HEK293 (cell line): ENCODE measurements around the gene SOX9.

ENCODE experiments used
- CTCF ChIA-PET: fragments of 350-600 bp; formaldehyde crosslinking; extraction: SDS; loops from one replicate; lab custom pipeline; 2021; ENCODE audit warnings: antibody characterized with exemption; lab: Yijun Ruan, JAX
- POLR2A ChIA-PET: fragments of 300-600 bp; formaldehyde crosslinking; extraction: SDS; loops from one replicate; lab custom pipeline; 2020; ENCODE audit warnings: antibody characterized with exemption, inconsistent platforms; lab: Yijun Ruan, JAX
- H3K27ac ChIP-seq: fragments of 200-500 bp; sonication (Bioruptor generic); 2 replicates; pipeline ENCODE4 v1.5.1; 2014; ENCODE audit warnings: low read depth, low read length, control low read depth, inconsistent platforms; ENCODE audit errors: extremely low read depth
- H3K36me3 ChIP-seq, 2 experiments: fragments of 200-500 bp in 1 of 2; sonication (Bioruptor generic) in 1 of 2; 1 replicate in 1 of 2; 2 replicates in 1 of 2; pipeline ENCODE4 v1.5.1; 2014 to 2017; ENCODE audit warnings: inconsistent platforms in 2 of 2, low read length in 2 of 2; ENCODE audit not compliant: control insufficient read depth in 2 of 2, insufficient read depth in 1 of 2
- H3K4me1 ChIP-seq: fragments of 200-500 bp; sonication (Bioruptor generic); 2 replicates; pipeline ENCODE4 v1.5.1; 2014; ENCODE audit warnings: mild to moderate bottlenecking, low read length, inconsistent platforms; ENCODE audit not compliant: control insufficient read depth, insufficient read depth
- H3K4me3 ChIP-seq: 2 replicates; pipeline ENCODE4 v1.5.1; 2011; ENCODE audit warnings: low read depth, mild to moderate bottlenecking, control low read depth, low read length, moderate library complexity
- H3K9me3 ChIP-seq: fragments of 200-500 bp; sonication (Bioruptor generic); 2 replicates; pipeline ENCODE4 v1.5.1; 2014; ENCODE audit warnings: low read depth, low read length, inconsistent platforms; ENCODE audit not compliant: control insufficient read depth, insufficient read depth
- BCL11B ChIP-seq: fragments of 450-650 bp; formaldehyde crosslinking; IDR thresholded peaks from 2 replicates; pipeline ENCODE4 v1.5.1; 2016; ENCODE audit warnings: low read depth, missing biosample characterization, missing genetic modification characterization
- ZBTB6 ChIP-seq: fragments of 450-650 bp; formaldehyde crosslinking; IDR thresholded peaks from 2 replicates; pipeline ENCODE4 v1.5.1; 2017; ENCODE audit warnings: missing biosample characterization, missing genetic modification characterization
- ZFP37 ChIP-seq: fragments of 450-650 bp; formaldehyde crosslinking; IDR thresholded peaks from 2 replicates; pipeline ENCODE4 v1.5.1; 2016; ENCODE audit warnings: missing biosample characterization, missing genetic modification characterization
- ZFP69B ChIP-seq: fragments of 450-650 bp; formaldehyde crosslinking; IDR thresholded peaks from 2 replicates; pipeline ENCODE4 v1.5.1; 2016; ENCODE audit warnings: missing biosample characterization, missing genetic modification characterization
- ZNF10 ChIP-seq: fragments of 450-650 bp; formaldehyde crosslinking; IDR thresholded peaks from 2 replicates; pipeline ENCODE4 v1.5.1; 2017; ENCODE audit warnings: missing biosample characterization, missing genetic modification characterization
- ZNF214 ChIP-seq: fragments of 450-650 bp; formaldehyde crosslinking; IDR thresholded peaks from 2 replicates; pipeline ENCODE4 v1.5.1; 2017; ENCODE audit warnings: missing biosample characterization, mild to moderate bottlenecking, missing genetic modification characterization, borderline replicate concordance
- ZNF23 ChIP-seq: fragments of 450-650 bp; formaldehyde crosslinking; IDR thresholded peaks from 2 replicates; pipeline ENCODE4 v1.5.1; 2016; ENCODE audit warnings: missing biosample characterization, missing genetic modification characterization, borderline replicate concordance
- ZNF274 ChIP-seq, 2 experiments: fragments of 200-500 bp in 1 of 2; fragments of 450-650 bp in 1 of 2; sonication (Bioruptor generic) in 1 of 2; formaldehyde crosslinking in 1 of 2; IDR thresholded peaks; 2 replicates each; pipeline versions ENCODE4 v1.5.1 to v1.6.1; 2014 to 2016; ENCODE audit warnings: borderline replicate concordance in 1 of 2, inconsistent platforms in 1 of 2, low read length in 1 of 2, missing biosample characterization in 1 of 2, missing genetic modification characterization in 1 of 2
- ZNF280C ChIP-seq: fragments of 450-650 bp; formaldehyde crosslinking; IDR thresholded peaks from 2 replicates; pipeline ENCODE4 v1.5.1; 2016; ENCODE audit warnings: missing biosample characterization, missing genetic modification characterization
- ZNF280D ChIP-seq: fragments of 450-650 bp; formaldehyde crosslinking; IDR thresholded peaks from 2 replicates; pipeline ENCODE4 v1.5.1; 2016; ENCODE audit warnings: missing biosample characterization, missing genetic modification characterization
- ZNF341 ChIP-seq: fragments of 450-650 bp; formaldehyde crosslinking; IDR thresholded peaks from 2 replicates; pipeline ENCODE4; 2016; ENCODE audit warnings: low read depth, missing biosample characterization, missing genetic modification characterization
- ZNF350 ChIP-seq: fragments of 450-650 bp; formaldehyde crosslinking; IDR thresholded peaks from 2 replicates; pipeline ENCODE4 v1.5.0; 2017; ENCODE audit warnings: missing biosample characterization, mild to moderate bottlenecking, missing genetic modification characterization
- ZNF449 ChIP-seq: fragments of 450-650 bp; formaldehyde crosslinking; IDR thresholded peaks from 2 replicates; pipeline ENCODE4 v1.5.1; 2017; ENCODE audit warnings: missing biosample characterization, mild to moderate bottlenecking, missing genetic modification characterization, moderate library complexity
- ZNF521 ChIP-seq: fragments of 450-650 bp; formaldehyde crosslinking; IDR thresholded peaks from 2 replicates; pipeline ENCODE4 v1.5.1; 2017; ENCODE audit warnings: missing biosample characterization, mild to moderate bottlenecking, missing genetic modification characterization
- ZNF623 ChIP-seq: fragments of 450-650 bp; formaldehyde crosslinking; IDR thresholded peaks from 2 replicates; pipeline ENCODE4 v1.5.1; 2016; ENCODE audit warnings: missing biosample characterization, missing genetic modification characterization
- ZNF654 ChIP-seq: fragments of 450-650 bp; formaldehyde crosslinking; IDR thresholded peaks from 2 replicates; pipeline ENCODE4 v1.5.1; 2016; ENCODE audit warnings: low read depth, missing biosample characterization, missing genetic modification characterization
- ZNF776 ChIP-seq: fragments of 450-650 bp; formaldehyde crosslinking; IDR thresholded peaks from 2 replicates; pipeline ENCODE4 v1.5.0; 2017; ENCODE audit warnings: missing biosample characterization, missing genetic modification characterization, borderline replicate concordance
- ZSCAN4 ChIP-seq: fragments of 450-650 bp; formaldehyde crosslinking; IDR thresholded peaks from 2 replicates; pipeline ENCODE4 v1.5.1; 2017; ENCODE audit warnings: missing biosample characterization, missing genetic modification characterization

SOX9 gene

GRCh38 chr17:72097144-72097543 is 23.7 kb upstream of the SOX9 start:
- TF ChIP-seq ZNF350 (tag by site-specific recombination) (no peak), ZNF280C (tag by site-specific recombination) (no peak), ZNF521 (tag by site-specific recombination) (no peak), ZNF449 (tag by site-specific recombination) (no peak), ZNF623 (no peak), ZNF280D (no peak), ZFP37 (tag by site-specific recombination) (no peak), ZNF10 (tag by site-specific recombination) (no peak), ZNF341 (no peak), ZSCAN4 (no peak), ZNF654 (tag by site-specific recombination) (no peak), ZNF23 (no peak), ZNF776 (tag by site-specific recombination) (no peak), ZBTB6 (no peak), BCL11B (tag by site-specific recombination) (no peak), ZNF274 (IDR thresholded peaks at IDR 0.05; ENCODE audit: low read length) (no peak), ZNF274 (tag by site-specific recombination; IDR thresholded peaks at IDR 0.05; ENCODE audit: borderline replicate concordance) (no peak), ZFP69B (tag by site-specific recombination) (no peak), ZNF214 (tag by site-specific recombination) (no peak)
- H3K36me3 ChIP-seq = no peaks in the 10 kb centered on the region
- H3K4me3 ChIP-seq = no peak overlapping the region
- H3K27ac ChIP-seq = no peak overlapping the region
- no peaks in the 10 kb centered on the region for H3K9me3 ChIP-seq
- POLR2A ChIA-PET = no interaction called here
- CTCF ChIA-PET = interaction anchor here (0.5 kb wide), 1 partner anchor 1330 kb away, joined by 4 read pairs; no protein-coding TSS in a partner anchor
- H3K4me1 ChIP-seq = no peaks in the 10 kb centered on the region
